HL-60/S4 treated with retinoic acid at 250 ng/mL for 4 days and 3 days (cell line): ENCODE data around the gene KIAA0753.
"Not testable (repeated sequence)": the region's sequence is repeated elsewhere in the genome, so short reads cannot be mapped to it uniquely, and the experiment has no call there.

ENCODE experiments used
- in situ Hi-C: fragments of 300-500 bp; cut with MboI; formaldehyde crosslinking; loops from 2 replicates; pipeline ENCODE4 v1.7.0; 2022; ENCODE audit warnings: low sequenced_read_pairs

KIAA0753 gene

DNA sequence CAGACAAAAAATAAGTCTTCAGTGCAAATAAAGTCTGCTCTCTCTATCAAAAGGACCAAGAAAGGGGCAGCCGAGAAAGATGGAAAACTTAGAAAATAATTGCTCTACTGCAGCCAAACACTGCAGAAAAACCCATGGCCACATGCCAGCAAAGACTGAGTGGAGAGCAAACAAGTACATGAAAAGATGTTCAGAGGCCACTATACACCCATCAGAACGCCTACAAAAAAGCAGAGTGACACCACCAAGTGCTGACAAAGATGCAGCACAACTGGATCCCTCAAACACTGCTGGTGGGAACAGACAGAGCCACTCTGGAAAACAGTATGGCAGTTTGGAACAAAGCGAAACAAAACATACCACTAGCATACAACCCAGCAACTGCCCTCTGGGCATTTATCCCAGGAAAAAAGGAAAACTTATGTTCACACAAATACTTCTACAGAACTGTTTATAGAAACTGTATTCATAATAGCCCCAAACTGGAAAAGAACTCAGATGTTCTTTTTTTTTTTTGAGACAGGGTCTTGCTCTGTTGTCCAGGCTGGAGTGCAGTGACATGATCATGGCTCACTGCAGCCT lies 36.7 kb downstream of the KIAA0753 start:
- in situ Hi-C loops: no loop called here

GRCh38 chr17:6602141-6602540 lies 38.4 kb downstream of the KIAA0753 start:
- in situ Hi-C loops: no loop called here

GRCh38 chr17:6599364-6599763 lies 41.1 kb downstream of the KIAA0753 start:
- in situ Hi-C loops: no loop called here

DNA sequence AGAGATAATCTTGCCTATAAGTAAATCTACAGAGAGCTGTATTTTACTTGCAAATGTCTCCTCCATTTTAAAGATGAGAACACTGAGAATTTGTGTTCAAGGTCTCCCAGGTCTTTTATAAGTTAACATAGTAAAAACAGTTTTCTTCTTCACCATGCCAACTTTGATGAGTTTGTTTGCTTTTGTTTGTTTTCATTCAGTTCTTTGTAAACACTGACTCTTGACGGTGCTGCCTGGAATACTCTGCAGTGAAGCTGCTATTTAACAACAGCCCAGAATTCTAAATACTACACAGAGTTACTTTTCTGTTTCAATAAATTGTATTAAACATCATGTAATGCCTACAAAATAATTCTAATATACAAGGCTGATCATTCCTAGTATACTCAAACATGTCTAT lies 42.8 kb downstream of the KIAA0753 start:
- in situ Hi-C loops: no loop called here

- in situ Hi-C loops: no loop called here
These were observed 43.6 kb downstream of the KIAA0753 start for GRCh38 chr17:6596941-6597340.

- in situ Hi-C loops: no loop called here
These were observed 44.0 kb downstream of the KIAA0753 start for GRCh38 chr17:6596511-6596910.

DNA sequence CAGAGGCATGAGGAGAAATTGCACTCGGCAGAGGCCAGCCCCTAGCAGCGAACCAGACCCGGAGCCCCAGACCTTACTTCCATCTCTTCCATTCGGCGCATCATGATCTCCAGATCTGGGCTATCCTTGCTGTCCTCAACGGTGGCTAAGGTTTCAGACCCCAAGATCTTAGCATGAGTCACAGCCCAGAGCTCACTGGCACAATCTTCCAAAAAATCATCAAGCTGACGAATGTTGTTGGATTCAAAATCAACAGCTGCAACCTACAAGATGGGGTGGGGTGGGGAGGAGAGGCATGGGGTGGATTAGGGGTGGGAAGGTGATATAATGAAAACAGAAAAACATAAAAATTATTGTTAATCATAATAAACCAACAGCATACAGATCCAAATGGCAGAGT lies 44.4 kb downstream of the KIAA0753 start:
- in situ Hi-C loops: no loop called here

DNA sequence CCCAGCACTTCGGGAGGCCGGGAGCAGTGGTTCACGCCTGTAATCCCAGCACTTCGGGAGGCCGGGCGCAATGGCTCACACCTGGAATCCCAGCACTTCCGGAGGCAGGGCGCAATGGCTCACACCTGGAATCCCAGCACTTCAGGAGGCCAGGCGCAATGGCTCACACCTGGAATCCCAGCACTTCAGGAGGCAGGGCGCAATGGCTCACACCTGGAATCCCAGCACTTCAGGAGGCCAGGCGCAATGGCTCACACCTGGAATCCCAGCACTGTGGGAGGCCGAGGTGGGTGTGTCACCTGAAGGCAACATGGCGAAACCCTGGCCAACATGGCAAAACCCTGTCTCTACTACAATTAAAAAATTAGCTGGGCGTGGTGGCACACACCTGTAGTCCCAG lies 47.1 kb downstream of the KIAA0753 start:
- in situ Hi-C loops: not testable (repeated sequence)

DNA sequence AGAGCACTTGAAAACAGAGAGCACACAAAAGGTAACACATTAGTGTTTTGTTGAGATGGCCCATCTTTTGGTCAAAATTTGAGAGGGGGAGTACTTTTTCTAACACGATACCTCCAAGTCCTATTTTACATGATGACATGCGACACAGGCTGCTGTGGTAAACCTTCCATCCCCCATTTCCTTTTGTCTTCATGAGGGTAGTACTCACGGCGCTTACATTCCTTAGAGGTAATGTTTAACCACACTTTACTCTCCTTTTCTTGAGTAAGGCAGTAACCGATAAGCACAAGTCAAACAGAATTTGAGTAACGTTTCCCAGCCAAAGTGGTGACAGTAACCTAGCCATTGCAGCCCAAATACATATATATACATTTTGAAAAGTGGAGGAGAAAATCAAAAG lies 48.3 kb downstream of the KIAA0753 start:
- in situ Hi-C loops: no loop called here

- in situ Hi-C loops: no loop called here
These were observed 48.8 kb downstream of the KIAA0753 start for GRCh38 chr17:6591599-6592158.

- in situ Hi-C loops: no loop called here
These were observed 51.1 kb downstream of the KIAA0753 start for GRCh38 chr17:6589266-6589946.

DNA sequence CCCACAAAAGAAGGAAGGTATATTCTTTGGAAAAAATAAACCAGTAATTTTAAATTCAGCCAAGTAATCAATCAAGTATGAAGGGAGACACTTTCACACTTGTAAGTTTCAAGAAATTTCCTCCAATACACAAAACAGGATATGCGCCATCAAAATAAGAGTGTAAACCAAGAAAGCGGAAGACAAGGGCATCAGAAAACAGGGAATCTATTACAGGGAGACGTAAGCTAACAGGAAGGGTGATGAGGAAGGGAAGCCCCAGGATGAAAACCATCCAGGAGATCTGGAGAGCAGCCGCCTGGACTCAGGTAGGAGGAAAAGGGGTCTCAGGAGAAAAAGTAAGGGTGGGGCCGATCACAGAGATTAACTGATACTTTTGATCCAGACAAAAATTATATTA lies 52.3 kb downstream of the KIAA0753 start:
- in situ Hi-C loops: no loop called here

DNA sequence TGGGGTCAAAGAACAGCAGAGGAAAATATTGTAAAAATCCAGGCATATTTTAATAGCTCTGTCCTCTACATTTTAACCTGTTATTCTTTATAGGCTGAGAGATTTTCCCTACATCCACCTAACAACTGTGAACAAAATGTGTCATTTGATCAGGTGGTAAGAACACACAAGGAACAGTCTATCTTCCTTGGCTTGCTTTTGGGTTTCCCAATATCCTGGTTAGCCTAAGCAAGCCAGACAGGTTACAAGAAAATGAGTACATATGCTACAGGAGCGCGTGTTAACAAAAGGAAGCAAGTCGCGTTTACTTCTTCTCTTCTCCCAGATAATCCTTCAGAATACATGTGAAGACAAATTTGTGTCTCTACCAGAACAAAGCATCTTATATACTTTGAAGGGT lies 53.2 kb downstream of the KIAA0753 start:
- in situ Hi-C loops: no loop called here

DNA sequence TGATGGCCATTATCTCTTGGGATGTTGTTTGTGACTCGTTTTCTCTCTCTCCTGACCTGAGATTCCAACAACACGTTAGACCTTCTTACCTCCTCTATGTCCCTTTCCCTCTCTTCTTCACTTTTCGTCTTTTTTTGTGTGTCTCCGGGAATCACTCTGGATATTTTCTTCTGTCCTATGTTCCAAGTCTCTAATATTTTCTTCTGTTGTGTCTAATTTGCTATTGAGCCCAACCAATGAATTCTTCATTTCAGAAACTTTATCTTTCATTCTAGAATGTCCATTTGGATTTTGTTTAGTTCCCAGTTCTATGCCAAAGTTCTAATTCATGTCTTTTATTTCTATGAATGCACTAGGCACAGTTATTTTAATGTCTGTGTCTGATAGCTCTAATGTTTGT lies 57.1 kb downstream of the KIAA0753 start:
- in situ Hi-C loops: no loop called here

- in situ Hi-C loops: no loop called here
These were observed 59.9 kb downstream of the KIAA0753 start for GRCh38 chr17:6580625-6581024.

- in situ Hi-C loops: no loop called here
These were observed 62.0 kb downstream of the KIAA0753 start for GRCh38 chr17:6578491-6578890.

DNA sequence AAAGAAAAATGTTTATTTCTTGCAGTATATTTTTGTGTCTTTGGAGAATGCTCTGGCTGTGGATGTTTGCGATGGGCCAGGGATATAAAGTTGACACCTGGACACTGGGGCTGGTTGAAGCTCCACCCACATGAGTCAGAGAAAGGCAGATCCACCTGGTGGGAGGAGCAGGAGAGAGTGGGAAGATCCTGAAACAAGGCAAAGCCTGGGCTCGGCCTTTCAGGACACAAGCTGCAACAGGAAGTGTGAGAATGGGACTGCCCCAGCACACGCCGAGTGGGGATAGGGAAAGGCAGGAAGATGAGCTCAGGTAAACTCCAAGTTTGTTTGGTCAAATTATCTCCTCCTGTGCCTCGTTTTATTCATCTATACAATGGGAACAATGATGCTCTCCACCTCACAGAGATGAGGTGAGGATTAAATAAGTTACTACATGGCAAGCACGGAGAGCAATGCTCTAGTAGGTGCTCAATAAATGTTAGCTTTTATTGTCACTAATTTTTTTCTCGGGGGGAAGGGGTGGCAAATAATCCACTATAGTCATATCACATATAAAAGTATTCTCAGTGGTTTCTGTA lies 62.7 kb downstream of the KIAA0753 start:
- in situ Hi-C loops: no loop called here

- in situ Hi-C loops: no loop called here
These were observed 64.3 kb downstream of the KIAA0753 start for GRCh38 chr17:6576038-6576785.

- in situ Hi-C loops: no loop called here
These were observed 64.9 kb downstream of the KIAA0753 start for GRCh38 chr17:6575596-6575988.

DNA sequence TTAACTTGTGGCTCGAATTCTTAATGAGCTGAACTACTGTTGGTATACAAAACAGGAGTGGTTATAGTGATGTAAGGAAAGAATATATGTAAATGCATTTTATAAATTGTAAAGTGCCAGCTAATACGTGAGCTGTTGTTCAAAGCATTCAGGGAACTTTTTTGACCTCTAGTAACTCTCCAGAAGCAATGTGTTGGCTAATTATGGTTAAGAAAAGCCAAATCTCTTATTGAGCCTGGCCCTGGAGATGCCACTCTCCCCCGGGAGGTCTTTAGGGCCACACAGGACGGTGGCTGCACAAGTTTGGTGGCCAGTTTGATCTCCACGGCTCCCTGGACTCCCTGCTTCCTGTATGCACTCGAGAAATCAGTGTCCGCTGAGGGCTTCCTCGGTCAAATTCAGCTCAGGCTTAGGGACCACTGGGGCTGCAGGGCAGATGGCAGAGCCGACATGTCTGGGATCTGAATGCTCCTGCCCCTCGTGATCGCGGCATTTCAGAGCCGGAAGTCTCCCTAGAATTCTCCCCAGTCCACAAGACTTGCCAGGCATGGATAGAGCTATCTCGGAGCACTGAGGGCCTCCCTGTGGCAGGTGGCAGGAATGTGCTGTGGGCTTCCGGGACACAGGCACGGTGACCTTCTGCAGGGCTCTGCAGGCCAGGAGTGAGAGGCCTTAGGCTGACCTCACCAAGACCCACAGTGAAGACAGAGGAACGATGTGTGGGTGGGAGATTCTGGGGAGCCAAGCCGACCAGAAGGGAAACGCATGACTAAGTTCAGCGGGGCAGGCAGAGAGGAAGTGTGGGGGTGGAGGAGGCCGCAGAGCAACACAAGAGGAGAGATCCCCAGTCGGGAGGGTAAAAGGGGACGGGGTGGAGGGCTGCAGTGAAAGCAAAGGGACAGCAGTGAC lies 65.6 kb downstream of the KIAA0753 start:
- in situ Hi-C loops: no loop called here
